CD4-positive, alpha-beta T cell (primary cell): ENCODE results near the gene SLITRK3. TPM values are rescaled to one million over a fixed set of nuclear protein-coding genes. Genes with fewer than 3 reads are reported as not detected.

Experiments
- ATAC-seq: fragments of 200-7000 bp; cut with Tn5 transposase; one replicate; pipeline ENCODE4 v1.10.0; 2022; ENCODE audit warnings: mild to moderate bottlenecking; ENCODE audit not compliant: poor library complexity
- CTCF ChIA-PET: fragments of 350-600 bp; sonication (Branson Sonifier 250); formaldehyde crosslinking; loops from one replicate; lab custom pipeline; 2021; ENCODE audit warnings: antibody characterized with exemption, inconsistent platforms; lab: Charles Lee
- POLR2A ChIA-PET: fragments of 350-600 bp; sonication (Branson Sonifier 250); formaldehyde crosslinking; loops from one replicate; lab custom pipeline; 2021; ENCODE audit warnings: antibody characterized with exemption, inconsistent platforms; lab: Charles Lee
- DNase-seq, 14 experiments: peaks; one replicate each; pipeline ENCODE4 v3.0.0-alpha.2; 2013 to 2020; ENCODE audit warnings: mixed read lengths in 2 of 14
- H3K27ac ChIP-seq, 2 donors: one replicate each; pipeline versions ENCODE4 v1.5.1 to v1.7.0; 2013; ENCODE audit warnings: low read length in 2 of 2, low read depth in 1 of 2, mild to moderate bottlenecking in 1 of 2
- H3K27me3 ChIP-seq, 2 experiments: 1 replicate in 1 of 2; 2 replicates in 1 of 2; pipeline versions ENCODE4 v1.6.1 to v1.7.0; 2013; ENCODE audit warnings: low read length in 2 of 2, control low read depth in 1 of 2, mild to moderate bottlenecking in 1 of 2, moderate library complexity in 1 of 2; ENCODE audit not compliant: insufficient read depth in 2 of 2, control insufficient read depth in 1 of 2
- H3K36me3 ChIP-seq: one replicate; pipeline ENCODE4 v1.6.1; 2013; ENCODE audit warnings: low read length, control low read depth; ENCODE audit not compliant: insufficient read depth
- H3K4me1 ChIP-seq: one replicate; pipeline ENCODE4 v1.6.1; 2013; ENCODE audit warnings: low read length, control low read depth; ENCODE audit not compliant: insufficient read depth
- H3K4me3 ChIP-seq: one replicate; pipeline ENCODE4 v1.5.1; 2013; ENCODE audit warnings: mild to moderate bottlenecking, low read length, moderate library complexity
- H3K9me3 ChIP-seq, 2 experiments: 1 replicate in 1 of 2; 2 replicates in 1 of 2; pipeline versions ENCODE4 v1.6.1 to v1.7.0; 2013; ENCODE audit warnings: low read length in 2 of 2, mild to moderate bottlenecking in 2 of 2, control low read depth in 1 of 2, moderate library complexity in 1 of 2; ENCODE audit not compliant: control insufficient read depth in 1 of 2, insufficient read depth in 1 of 2
- H3K27ac Mint-ChIP-seq: one replicate; pipeline ENCODE4 v1.8.0; 2020; ENCODE audit warnings: mixed read lengths
- H3K27me3 Mint-ChIP-seq: one replicate; pipeline ENCODE4 v1.8.0; 2021; ENCODE audit warnings: mixed read lengths
- H3K36me3 Mint-ChIP-seq: one replicate; pipeline ENCODE4 v1.8.0; 2021; ENCODE audit warnings: low read depth, mixed read lengths
- H3K4me1 Mint-ChIP-seq: one replicate; pipeline ENCODE4 v1.8.0; 2021; ENCODE audit warnings: low read depth, mixed read lengths
- H3K4me3 Mint-ChIP-seq: one replicate; pipeline ENCODE4 v1.8.0; 2020; ENCODE audit warnings: mild to moderate bottlenecking, mixed read lengths
- H3K9me3 Mint-ChIP-seq: one replicate; pipeline ENCODE4 v1.8.0; 2020; ENCODE audit warnings: mixed read lengths
- intact Hi-C, 2 experiments: fragments of 100-400 bp; cut with DNase I in 1 of 2; cut with micrococcal nuclease in 1 of 2; formaldehyde crosslinking; loops; one replicate each; pipeline versions ENCODE4 v1.15.1 to v1.9.0; 2023 to 2025; cut with DNase I, micrococcal nuclease
- total RNA-seq, 174 experiments: library from RNA in 2 of 174; stranded (reverse) in 2 of 174; gene quantifications; one replicate each; pipeline ENCODE4 v1.2.3 and lab custom pipeline; 2021 to 2026
- TF ChIP-seq, protein P1 (sequence below): fragments of 200-600 bp; IDR thresholded peaks from one replicate; pipeline ENCODE4 v1.8.0; 2022; ENCODE audit warnings: antibody characterized with exemption, mild to moderate bottlenecking

Gene SLITRK3
- total RNA-seq, 2 experiments from 2014 or later = not detected

DNA sequence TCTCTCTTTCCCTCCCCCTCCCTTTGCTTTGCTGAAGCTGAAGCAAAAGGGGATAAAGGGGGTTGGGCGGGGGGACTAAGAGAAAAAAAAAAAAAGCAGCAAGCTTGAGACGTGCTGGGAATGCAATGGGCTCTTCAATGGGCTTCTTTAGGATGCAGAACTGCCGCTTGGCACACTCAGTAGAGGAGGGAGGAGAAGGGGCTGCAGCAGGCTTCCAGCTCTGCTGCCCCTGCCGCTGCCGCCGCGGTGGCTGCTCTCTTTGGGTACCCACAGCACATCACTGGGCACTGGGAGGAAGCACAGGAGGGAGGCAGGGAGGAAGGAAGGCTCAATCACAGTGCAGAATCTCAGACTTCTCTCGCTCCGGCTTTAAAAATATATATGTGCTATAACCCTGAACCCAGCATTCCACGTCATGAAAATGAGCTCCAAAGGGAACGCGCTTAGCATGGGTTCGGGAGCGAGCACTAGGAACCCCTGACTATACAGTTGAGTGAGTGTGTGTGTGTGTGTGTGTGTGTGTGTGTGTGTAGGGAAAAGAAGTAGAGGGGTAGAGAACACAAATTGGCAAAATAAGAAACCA lies 3.5 kb downstream of the SLITRK3 start:
- intact Hi-C loops = no loop called here
- H3K36me3 ChIP-seq = no peaks in the 10 kb centered on the region
- peaks cover 0 to 28% of the 10 kb centered on the region in 2 experiments for H3K9me3 ChIP-seq
- no peak overlapping the region for H3K4me3 ChIP-seq
- CTCF ChIA-PET = no interaction called here
- peaks cover 3% of the 10 kb centered on the region for H3K4me1 ChIP-seq
- H3K4me3 Mint-ChIP-seq = no peak overlapping the region
- no peak overlapping the region for H3K27ac ChIP-seq
- peaks cover 68% of the 10 kb centered on the region for H3K27me3 Mint-ChIP-seq
- POLR2A ChIA-PET = no interaction called here
- TF ChIP-seq, protein P1, sequence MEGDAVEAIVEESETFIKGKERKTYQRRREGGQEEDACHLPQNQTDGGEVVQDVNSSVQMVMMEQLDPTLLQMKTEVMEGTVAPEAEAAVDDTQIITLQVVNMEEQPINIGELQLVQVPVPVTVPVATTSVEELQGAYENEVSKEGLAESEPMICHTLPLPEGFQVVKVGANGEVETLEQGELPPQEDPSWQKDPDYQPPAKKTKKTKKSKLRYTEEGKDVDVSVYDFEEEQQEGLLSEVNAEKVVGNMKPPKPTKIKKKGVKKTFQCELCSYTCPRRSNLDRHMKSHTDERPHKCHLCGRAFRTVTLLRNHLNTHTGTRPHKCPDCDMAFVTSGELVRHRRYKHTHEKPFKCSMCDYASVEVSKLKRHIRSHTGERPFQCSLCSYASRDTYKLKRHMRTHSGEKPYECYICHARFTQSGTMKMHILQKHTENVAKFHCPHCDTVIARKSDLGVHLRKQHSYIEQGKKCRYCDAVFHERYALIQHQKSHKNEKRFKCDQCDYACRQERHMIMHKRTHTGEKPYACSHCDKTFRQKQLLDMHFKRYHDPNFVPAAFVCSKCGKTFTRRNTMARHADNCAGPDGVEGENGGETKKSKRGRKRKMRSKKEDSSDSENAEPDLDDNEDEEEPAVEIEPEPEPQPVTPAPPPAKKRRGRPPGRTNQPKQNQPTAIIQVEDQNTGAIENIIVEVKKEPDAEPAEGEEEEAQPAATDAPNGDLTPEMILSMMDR = no peak
- H3K9me3 Mint-ChIP-seq = peaks cover 2% of the 10 kb centered on the region
- no peak for ATAC-seq
- H3K4me1 Mint-ChIP-seq = peaks cover 30% of the 10 kb centered on the region
- DNase-seq = no peak
- H3K36me3 Mint-ChIP-seq = no peaks in the 10 kb centered on the region
- H3K27ac Mint-ChIP-seq = no peak overlapping the region
- H3K27me3 ChIP-seq = peaks cover 39 to 44% of the 10 kb centered on the region in 2 experiments

DNA sequence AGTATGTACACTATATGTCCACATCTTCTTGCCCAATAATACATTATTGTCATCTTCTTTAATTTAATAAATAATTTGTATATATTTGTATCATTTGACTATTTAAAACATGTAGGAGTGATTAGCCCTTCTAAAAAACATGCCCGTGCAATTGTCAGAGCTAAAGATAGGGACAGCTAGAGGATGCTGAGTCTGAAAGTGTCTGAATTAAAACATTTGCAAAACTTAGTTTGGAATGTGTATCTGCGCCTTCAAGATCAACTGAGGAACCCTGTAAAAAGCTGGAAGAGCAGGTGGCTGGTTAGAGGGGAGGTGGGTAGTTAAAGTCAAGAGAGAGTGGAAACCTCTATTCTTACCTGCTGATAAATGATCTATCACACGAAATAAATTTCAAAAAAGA lies 4.7 kb downstream of the SLITRK3 start:
- peaks cover 57% of the 10 kb centered on the region for H3K27me3 Mint-ChIP-seq

DNA sequence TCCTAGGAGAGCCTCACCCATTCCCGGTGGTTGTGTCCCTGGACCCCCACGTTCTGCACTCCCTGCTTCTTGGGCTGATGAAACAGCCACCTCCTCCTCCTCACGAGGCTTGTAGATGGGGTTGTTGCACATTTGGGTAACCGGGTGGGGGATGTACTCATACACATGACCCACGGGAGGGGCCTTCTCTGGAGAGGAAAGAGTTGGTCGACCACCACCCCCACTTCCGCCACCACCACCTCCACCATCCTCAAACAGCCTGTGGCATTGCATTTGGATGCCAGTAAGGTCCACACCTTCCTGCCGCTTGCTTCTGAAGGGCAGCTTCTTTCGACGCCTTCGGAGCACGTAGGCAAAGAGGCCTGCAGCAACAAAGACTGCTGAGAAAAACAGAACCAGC lies 7.7 kb downstream of the SLITRK3 start:
- TF ChIP-seq, protein P1 = no peak
- Histone ChIP-seq H3K9me3 (peaks cover 0 to 5% of the 10 kb centered on the region in 2 experiments), H3K4me3 (no peak overlapping the region), H3K27ac (no peak overlapping the region), H3K27me3 (peaks cover 3 to 11% of the 10 kb centered on the region in 2 experiments), H3K36me3 (no peaks in the 10 kb centered on the region), H3K4me1 (no peaks in the 10 kb centered on the region)
- Mint-ChIP-seq H3K4me3 (no peak overlapping the region), H3K27ac (no peak overlapping the region), H3K27me3 (peaks cover 34% of the 10 kb centered on the region), H3K36me3 (no peaks in the 10 kb centered on the region), H3K4me1 (peaks cover 6% of the 10 kb centered on the region), H3K9me3 (no peaks in the 10 kb centered on the region)
- intact Hi-C loops = no loop called here
- ChIA-PET CTCF (no interaction called here), POLR2A (no interaction called here)
- DNase-seq (no peak), ATAC-seq (no peak)

More for the DNA sequence above, 4.7 kb downstream of the SLITRK3 start:
- POLR2A ChIA-PET = no interaction called here
- CTCF ChIA-PET = no interaction called here
- Histone ChIP-seq H3K4me1 (peaks cover 3% of the 10 kb centered on the region), H3K36me3 (no peaks in the 10 kb centered on the region), H3K27me3 (peaks cover 29 to 39% of the 10 kb centered on the region in 2 experiments), H3K4me3 (no peak overlapping the region), H3K27ac (no peak overlapping the region), H3K9me3 (peaks cover 0 to 24% of the 10 kb centered on the region in 2 experiments)
- no peak for DNase-seq
- H3K9me3 Mint-ChIP-seq = peaks cover 2% of the 10 kb centered on the region
- H3K4me1 Mint-ChIP-seq = peaks cover 21% of the 10 kb centered on the region
- no peak overlapping the region for H3K27ac Mint-ChIP-seq
- H3K36me3 Mint-ChIP-seq = no peaks in the 10 kb centered on the region
- no peak overlapping the region for H3K4me3 Mint-ChIP-seq
- intact Hi-C loops = no loop called here
- TF ChIP-seq, protein P1 = no peak
- ATAC-seq = no peak
